ENCODE data around the gene KRTAP10-2. TPM values are rescaled to one million over a fixed set of nuclear protein-coding genes. Genes with fewer than 3 reads are reported as not detected.
"Not testable (repeated sequence)": the region's sequence is repeated elsewhere in the genome, so short reads cannot be mapped to it uniquely, and the experiment has no call there.

The KRTAP10-2 gene
- total and polyA plus RNA-seq, 2 experiments from 2014 or later = not detected

DNA sequence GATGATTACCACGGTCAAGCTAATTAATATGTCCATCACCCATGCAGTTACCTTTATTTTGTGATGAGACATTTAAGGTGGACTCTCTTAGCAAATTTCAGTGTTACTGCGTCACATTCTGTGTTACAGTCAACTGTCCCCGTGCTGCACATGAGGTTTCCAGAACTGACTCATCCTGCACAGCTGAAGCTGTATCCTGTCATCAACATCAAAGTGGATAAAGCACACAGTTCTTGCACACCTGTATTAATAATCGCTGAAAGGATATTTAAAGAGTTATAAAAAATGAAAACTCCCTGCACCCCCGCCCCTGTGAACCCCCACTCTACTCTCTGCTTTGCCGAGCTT, 32.5 kb upstream of the KRTAP10-2 start:
- 11 to 15% methylated on average over 6 of the region's 6 CpGs for WGBS, 2 experiments (ENCODE audit: low coverage in 1 of 2, low lambda C conversion rate in 2 of 2, missing lambda C conversion rate in 2 of 2)
- Histone ChIP-seq H2AFZ (no peak overlapping the region), H3K4me2 (ENCODE audit: unreplicated experiment) (no peak overlapping the region), H3K4me3 (no peak overlapping the region), H3K4me1 (ENCODE audit: insufficient read depth) (no peaks in the 10 kb centered on the region), H3K9me3 (ENCODE audit: low read depth) (no peaks in the 10 kb centered on the region), H4K20me1 (ENCODE audit: insufficient read depth) (no peaks in the 10 kb centered on the region), H3K79me2 (ENCODE audit: insufficient read depth) (no peaks in the 10 kb centered on the region), H3K9me2 (ENCODE audit: insufficient read depth) (no peaks in the 10 kb centered on the region), H3K27ac (no peak overlapping the region), H3K36me3 (ENCODE audit: low read depth) (no peaks in the 10 kb centered on the region), H3K27me3 (replicated peaks; ENCODE audit: insufficient read depth) (no peaks in the 10 kb centered on the region), H3F3A (ENCODE audit: insufficient read depth) (no peaks in the 10 kb centered on the region), H3K9ac (no peak overlapping the region)
- in situ Hi-C loops (cut with MboI) = loop anchor here (25.0 kb wide), 1 partner anchor 521 kb away; no protein-coding TSS in a partner anchor
- DNase-seq = no peak
- TF ChIP-seq EZH2 (IDR thresholded peaks at IDR 0.05; ENCODE audit: insufficient read depth, poor library complexity, severe bottlenecking) = no peak
- no peak for TF ChIP-seq EZH2phosphoT487 (IDR thresholded peaks at IDR 0.05; ENCODE audit: insufficient read depth, low read depth)

GRCh38 chr21:44583089-44583799, 31.9 kb upstream of the KRTAP10-2 start:
- Histone ChIP-seq H3K9me2 (ENCODE audit: insufficient read depth) (no peaks in the 10 kb centered on the region), H3K4me3 (no peak overlapping the region), H2AFZ (no peak overlapping the region), H3K4me1 (ENCODE audit: insufficient read depth) (no peaks in the 10 kb centered on the region), H3K79me2 (ENCODE audit: insufficient read depth) (no peaks in the 10 kb centered on the region), H3K27ac (no peak overlapping the region), H3F3A (ENCODE audit: insufficient read depth) (no peaks in the 10 kb centered on the region), H3K27me3 (replicated peaks; ENCODE audit: insufficient read depth) (no peaks in the 10 kb centered on the region), H3K9ac (no peak overlapping the region), H3K36me3 (ENCODE audit: low read depth) (no peaks in the 10 kb centered on the region), H3K4me2 (ENCODE audit: unreplicated experiment) (no peak overlapping the region), H4K20me1 (ENCODE audit: insufficient read depth) (no peaks in the 10 kb centered on the region), H3K9me3 (ENCODE audit: low read depth) (no peaks in the 10 kb centered on the region)
- in situ Hi-C loops (cut with MboI) = loop anchor here (25.0 kb wide), 1 partner anchor 521 kb away; no protein-coding TSS in a partner anchor
- no peak for TF ChIP-seq EZH2 (IDR thresholded peaks at IDR 0.05; ENCODE audit: insufficient read depth, poor library complexity, severe bottlenecking)
- TF ChIP-seq EZH2phosphoT487 (IDR thresholded peaks at IDR 0.05; ENCODE audit: insufficient read depth, low read depth) = no peak
- WGBS, 2 experiments (ENCODE audit: low coverage in 1 of 2, low lambda C conversion rate in 2 of 2, missing lambda C conversion rate in 2 of 2) = 5% methylated on average over 11 of the region's 11 CpGs
- DNase-seq = no peak

GRCh38 chr21:44582055-44582454, 30.8 kb upstream of the KRTAP10-2 start:
- 57 to 62% methylated on average over 14 to 15 of the region's 15 CpGs for WGBS, 2 experiments (ENCODE audit: low coverage in 1 of 2, low lambda C conversion rate in 2 of 2, missing lambda C conversion rate in 2 of 2)
- no peaks in the 10 kb centered on the region; the same call in 1 of the 2 replicates for H3K27me3 ChIP-seq (replicated peaks; ENCODE audit: insufficient read depth)
- no peak overlapping the region for H3K4me2 ChIP-seq (ENCODE audit: unreplicated experiment)
- no peaks in the 10 kb centered on the region for H3K4me1 ChIP-seq (ENCODE audit: insufficient read depth)
- H3K9ac ChIP-seq = no peak overlapping the region
- no peak overlapping the region for H3K27ac ChIP-seq
- no peak overlapping the region for H2AFZ ChIP-seq
- H3K9me3 ChIP-seq (ENCODE audit: low read depth) = no peaks in the 10 kb centered on the region
- H3K9me2 ChIP-seq (ENCODE audit: insufficient read depth) = no peaks in the 10 kb centered on the region
- DNase-seq = no peak
- H3K36me3 ChIP-seq (ENCODE audit: low read depth) = no peaks in the 10 kb centered on the region
- no peak for TF ChIP-seq EZH2 (IDR thresholded peaks at IDR 0.05; ENCODE audit: insufficient read depth, poor library complexity, severe bottlenecking)
- TF ChIP-seq EZH2phosphoT487 (IDR thresholded peaks at IDR 0.05; ENCODE audit: insufficient read depth, low read depth) = no peak
- no peaks in the 10 kb centered on the region for H4K20me1 ChIP-seq (ENCODE audit: insufficient read depth)
- H3F3A ChIP-seq (ENCODE audit: insufficient read depth) = no peaks in the 10 kb centered on the region
- no peaks in the 10 kb centered on the region for H3K79me2 ChIP-seq (ENCODE audit: insufficient read depth)
- H3K4me3 ChIP-seq = no peak overlapping the region
- in situ Hi-C loops (cut with MboI) = loop anchor here (25.0 kb wide), 1 partner anchor 520 kb away; no protein-coding TSS in a partner anchor

- Histone ChIP-seq H3K79me2 (ENCODE audit: insufficient read depth) (no peaks in the 10 kb centered on the region), H3K9me2 (ENCODE audit: insufficient read depth) (no peaks in the 10 kb centered on the region), H3K27me3 (replicated peaks; ENCODE audit: insufficient read depth) (no peaks in the 10 kb centered on the region; the same call in 1 of the 2 replicates), H3K4me2 (ENCODE audit: unreplicated experiment) (no peak overlapping the region), H3K27ac (no peak overlapping the region), H3K4me3 (no peak overlapping the region), H3K36me3 (ENCODE audit: low read depth) (no peaks in the 10 kb centered on the region), H4K20me1 (ENCODE audit: insufficient read depth) (no peaks in the 10 kb centered on the region), H3K4me1 (ENCODE audit: insufficient read depth) (no peaks in the 10 kb centered on the region), H3K9me3 (ENCODE audit: low read depth) (no peaks in the 10 kb centered on the region), H3F3A (ENCODE audit: insufficient read depth) (no peaks in the 10 kb centered on the region), H3K9ac (no peak overlapping the region), H2AFZ (no peak overlapping the region)
- no peak for TF ChIP-seq EZH2 (IDR thresholded peaks at IDR 0.05; ENCODE audit: insufficient read depth, poor library complexity, severe bottlenecking)
- no peak for TF ChIP-seq EZH2phosphoT487 (IDR thresholded peaks at IDR 0.05; ENCODE audit: insufficient read depth, low read depth)
- in situ Hi-C loops (cut with MboI) = loop anchor here (25.0 kb wide), 1 partner anchor 519 kb away; no protein-coding TSS in a partner anchor
- no peak for DNase-seq
- 31 to 35% methylated on average over 3 of the region's 3 CpGs for WGBS, 2 experiments (ENCODE audit: low coverage in 1 of 2, low lambda C conversion rate in 2 of 2, missing lambda C conversion rate in 2 of 2)
These were observed 29.9 kb upstream of the KRTAP10-2 start for GRCh38 chr21:44581158-44581557.

DNA sequence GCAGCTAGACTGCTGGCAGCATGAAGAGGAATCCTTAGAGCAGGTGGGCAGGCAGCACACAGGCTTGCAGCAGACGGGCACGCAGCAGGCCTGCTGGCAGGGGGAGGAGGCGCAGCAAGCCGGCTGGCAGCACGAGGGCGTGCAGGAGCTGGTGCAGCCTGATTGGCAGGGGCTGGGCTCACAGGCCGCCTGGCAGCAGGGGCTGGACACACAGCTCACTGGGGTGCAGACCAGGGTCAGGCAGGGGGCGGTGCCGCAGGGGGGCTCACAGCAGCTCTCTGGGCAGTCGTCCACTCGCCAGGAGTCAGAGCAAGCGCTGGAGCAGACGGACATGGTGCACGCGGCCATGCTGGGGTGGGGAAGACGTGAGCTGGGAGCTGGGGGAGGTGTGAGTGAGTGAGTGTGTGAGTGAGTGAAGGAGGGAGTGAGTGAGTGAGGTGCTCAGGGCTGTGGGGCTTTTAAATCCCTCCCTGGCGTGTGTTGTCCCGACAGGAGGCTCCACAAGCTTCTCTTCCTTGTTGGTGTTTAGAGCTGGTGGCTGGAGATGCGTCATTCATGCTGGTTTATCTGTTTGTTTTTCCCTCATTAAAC, 29.0 kb upstream of the KRTAP10-2 start, which contains the start of gene KRTAP10-5:
Gene KRTAP10-5 (minus strand): TSS at position 374 of the 591 bp plus-strand sequence. CDS start 26 bp downstream, at position 348.
- in situ Hi-C loops (cut with MboI) = loop anchor here (25.0 kb wide), 1 partner anchor 518 kb away; no protein-coding TSS in a partner anchor
- H3K4me1 ChIP-seq (ENCODE audit: insufficient read depth); H4K20me1 ChIP-seq (ENCODE audit: insufficient read depth); H3K4me3 ChIP-seq; H3K4me2 ChIP-seq (ENCODE audit: unreplicated experiment); H3K9ac ChIP-seq; H3F3A ChIP-seq (ENCODE audit: insufficient read depth); H3K36me3 ChIP-seq (ENCODE audit: low read depth); H3K27me3 ChIP-seq (replicated peaks; ENCODE audit: insufficient read depth); H3K9me3 ChIP-seq (ENCODE audit: low read depth); H3K9me2 ChIP-seq (ENCODE audit: insufficient read depth); H2AFZ ChIP-seq; H3K79me2 ChIP-seq (ENCODE audit: insufficient read depth); H3K27ac ChIP-seq; DNase-seq: not testable (repeated sequence)
- 13 to 18% methylated on average over 19 of the region's 19 CpGs for WGBS, 2 experiments (ENCODE audit: low coverage in 1 of 2, low lambda C conversion rate in 2 of 2, missing lambda C conversion rate in 2 of 2)

Data from GM23248 (cell line).